Immature natural killer cell (primary cell): ENCODE measurements around the gene CRIP3. TPM values are rescaled to one million over a fixed set of nuclear protein-coding genes. Genes with fewer than 3 reads are reported as not detected.

Experiments used
- DNase-seq, 3 donors: peaks; one replicate each; pipeline ENCODE4 v3.0.0; 2022; ENCODE audit warnings: mixed read lengths in 1 of 3
- H3K27ac Mint-ChIP-seq, 6 donors: one replicate each; pipeline ENCODE4 v1.8.0; 2020; ENCODE audit warnings: mixed read lengths in 6 of 6, mild to moderate bottlenecking in 5 of 6, inconsistent platforms in 4 of 6, moderate library complexity in 3 of 6
- H3K27me3 Mint-ChIP-seq, 3 donors: one replicate each; pipeline ENCODE4 v1.8.0; 2020 to 2021; ENCODE audit warnings: low read depth in 3 of 3, mild to moderate bottlenecking in 3 of 3, mixed read lengths in 3 of 3, moderate library complexity in 3 of 3, inconsistent platforms in 1 of 3
- H3K36me3 Mint-ChIP-seq, 3 donors: one replicate each; pipeline ENCODE4 v1.8.0; 2020; ENCODE audit warnings: mixed read lengths in 3 of 3, inconsistent platforms in 2 of 3, mild to moderate bottlenecking in 2 of 3
- H3K4me1 Mint-ChIP-seq, 2 donors: one replicate each; pipeline ENCODE4 v1.8.0; 2020; ENCODE audit warnings: inconsistent platforms in 2 of 2, mild to moderate bottlenecking in 2 of 2, mixed read lengths in 2 of 2, moderate library complexity in 1 of 2
- H3K4me3 Mint-ChIP-seq, 5 donors: one replicate each; pipeline ENCODE4 v1.8.0; 2020; ENCODE audit warnings: mild to moderate bottlenecking in 5 of 5, mixed read lengths in 5 of 5, inconsistent platforms in 3 of 5, moderate library complexity in 3 of 5
- H3K9me3 Mint-ChIP-seq, 6 donors: one replicate each; pipeline ENCODE4 v1.8.0; 2020; ENCODE audit warnings: mild to moderate bottlenecking in 6 of 6, mixed read lengths in 6 of 6, inconsistent platforms in 4 of 6, moderate library complexity in 3 of 6
- polyA plus RNA-seq, 3 donors: library from polyadenylated mRNA; unstranded; fragments of 300-500 nt; fragmentation: Illumina TruSeq; gene quantifications; one replicate each; pipeline ENCODE4 v1.2.3, GENCODE V29; 2021

The CRIP3 gene
- polyA plus RNA-seq, 3 donors from 2014 or later: 0.26 to 1.3 (median 0.35) TPM

- peaks cover 0 to 5% (median 0%) of the 10 kb centered on the region in 3 donors for H3K36me3 Mint-ChIP-seq
- H3K4me3 Mint-ChIP-seq: peak overlapping the region; percentile 74 to 81 (median 81)
- DNase-seq: no peak
- no peaks in the 10 kb centered on the region for H3K9me3 Mint-ChIP-seq
- peaks cover 7 to 15% (median 10%) of the 10 kb centered on the region in 3 donors for H3K27me3 Mint-ChIP-seq
- H3K27ac Mint-ChIP-seq: no peak overlapping the region
- peaks cover 8 to 10% of the 10 kb centered on the region in 2 donors for H3K4me1 Mint-ChIP-seq
Observed at GRCh38 chr6:43268782-43269272, 39.8 kb downstream of the CRIP3 start.

GRCh38 chr6:43268355-43268700 is 40.3 kb downstream of the CRIP3 start:
- no peak for DNase-seq
- Mint-ChIP-seq H3K27me3 (peaks cover 7 to 18% (median 13%) of the 10 kb centered on the region in 3 donors), H3K4me3 (peak overlapping the region in 1 of 5 donors; percentile 81), H3K36me3 (peaks cover 0 to 5% (median 0%) of the 10 kb centered on the region in 3 donors), H3K4me1 (peaks cover 8 to 12% of the 10 kb centered on the region in 2 donors), H3K9me3 (no peaks in the 10 kb centered on the region), H3K27ac (no peak overlapping the region)

DNA sequence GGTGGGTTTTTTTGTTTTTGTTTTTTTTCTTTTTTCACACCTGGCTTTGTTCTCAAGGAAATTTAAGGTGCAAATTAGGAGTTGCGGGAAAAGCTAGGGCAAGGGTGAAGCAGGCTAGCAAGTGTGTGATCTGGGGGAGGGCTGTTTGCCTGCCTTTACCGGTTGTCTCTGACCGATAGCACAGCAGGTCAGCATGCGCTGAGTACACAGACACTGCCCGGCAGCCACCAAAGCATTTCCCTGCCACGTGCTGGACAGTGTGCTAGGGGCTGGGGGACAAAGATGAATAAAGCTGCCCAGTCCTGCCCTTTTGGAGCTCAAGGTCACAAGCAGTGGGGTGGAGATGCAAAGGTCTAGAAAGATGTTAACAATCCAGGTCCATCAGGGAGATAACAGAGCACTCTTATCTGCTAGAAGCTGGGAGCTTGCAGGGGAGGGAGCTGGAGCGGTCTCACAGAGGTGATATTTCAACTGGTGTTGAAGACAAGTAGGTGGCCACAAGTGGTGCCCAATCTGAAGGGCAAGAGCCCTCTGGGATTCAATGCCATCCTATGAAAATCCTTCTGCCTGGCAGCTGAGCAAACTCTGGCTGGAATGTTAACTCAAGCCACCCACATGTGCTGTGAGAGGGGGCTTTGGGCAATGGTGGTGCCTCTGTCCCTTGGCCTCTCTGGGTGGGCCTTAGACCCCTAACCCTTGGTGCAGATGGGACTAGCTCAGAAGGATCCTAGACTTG is 40.8 kb downstream of the CRIP3 start:
- no peak overlapping the region for H3K27ac Mint-ChIP-seq
- DNase-seq: no peak
- H3K4me1 Mint-ChIP-seq: peaks cover 8 to 12% of the 10 kb centered on the region in 2 donors
- H3K4me3 Mint-ChIP-seq: peak overlapping the region in 1 of 5 donors; percentile 7
- H3K9me3 Mint-ChIP-seq: no peaks in the 10 kb centered on the region
- H3K36me3 Mint-ChIP-seq: peaks cover 0 to 5% (median 0%) of the 10 kb centered on the region in 3 donors
- peaks cover 7 to 18% (median 13%) of the 10 kb centered on the region in 3 donors for H3K27me3 Mint-ChIP-seq

- Mint-ChIP-seq H3K27ac (no peak overlapping the region), H3K9me3 (no peaks in the 10 kb centered on the region), H3K36me3 (peaks cover 0 to 9% (median 0%) of the 10 kb centered on the region in 3 donors), H3K4me1 (peaks cover 8 to 12% of the 10 kb centered on the region in 2 donors), H3K27me3 (peaks cover 7 to 15% (median 11%) of the 10 kb centered on the region in 3 donors), H3K4me3 (no peak overlapping the region)
- DNase-seq: no peak
Observed at GRCh38 chr6:43265564-43265963, 43.1 kb downstream of the CRIP3 start.

DNA sequence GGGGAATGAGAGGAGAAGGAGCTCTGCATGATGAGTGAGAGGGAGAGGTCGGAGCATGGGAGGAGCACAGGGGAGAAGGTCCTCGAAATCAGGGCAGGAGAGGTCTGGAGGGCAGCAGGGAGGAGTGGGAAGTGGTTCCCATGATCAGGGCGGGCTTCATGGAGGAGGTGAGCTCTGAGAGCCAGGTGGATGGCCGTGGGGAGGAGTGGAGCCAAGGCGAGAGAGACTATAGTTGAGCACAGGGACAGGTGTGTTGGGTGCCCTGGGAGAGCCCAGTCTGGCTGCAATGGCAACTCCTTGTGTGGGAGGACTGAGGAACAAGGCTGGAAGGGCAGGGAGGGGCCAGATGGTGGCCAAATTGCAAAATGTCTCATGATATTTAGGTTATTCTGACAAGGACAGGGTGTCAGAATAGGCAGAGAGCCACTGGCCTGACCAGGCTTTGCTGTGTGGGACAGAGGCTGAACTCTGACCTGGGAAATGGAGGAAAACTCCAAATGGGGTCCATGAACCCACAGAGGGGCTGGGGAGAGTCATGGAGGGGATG is 44.0 kb downstream of the CRIP3 start:
- Mint-ChIP-seq H3K4me3 (no peak overlapping the region), H3K27ac (no peak overlapping the region), H3K36me3 (peaks cover 0 to 9% (median 0%) of the 10 kb centered on the region in 3 donors), H3K9me3 (no peaks in the 10 kb centered on the region), H3K27me3 (peaks cover 5 to 11% (median 9%) of the 10 kb centered on the region in 3 donors), H3K4me1 (peaks cover 8 to 9% of the 10 kb centered on the region in 2 donors)
- no peak for DNase-seq

GRCh38 chr6:43263314-43264178 is 45.1 kb downstream of the CRIP3 start:
- peak overlapping the region in 1 of 6 donors; percentile 18 for H3K27ac Mint-ChIP-seq
- no peaks in the 10 kb centered on the region for H3K9me3 Mint-ChIP-seq
- peaks cover 3 to 7% (median 7%) of the 10 kb centered on the region in 3 donors for H3K27me3 Mint-ChIP-seq
- no peak overlapping the region for H3K4me3 Mint-ChIP-seq
- peaks cover 0 to 4% of the 10 kb centered on the region in 2 donors for H3K4me1 Mint-ChIP-seq
- DNase-seq: peak; percentile 58 to 65 (median 63)
- H3K36me3 Mint-ChIP-seq: peaks cover 0 to 9% (median 0%) of the 10 kb centered on the region in 3 donors

DNA sequence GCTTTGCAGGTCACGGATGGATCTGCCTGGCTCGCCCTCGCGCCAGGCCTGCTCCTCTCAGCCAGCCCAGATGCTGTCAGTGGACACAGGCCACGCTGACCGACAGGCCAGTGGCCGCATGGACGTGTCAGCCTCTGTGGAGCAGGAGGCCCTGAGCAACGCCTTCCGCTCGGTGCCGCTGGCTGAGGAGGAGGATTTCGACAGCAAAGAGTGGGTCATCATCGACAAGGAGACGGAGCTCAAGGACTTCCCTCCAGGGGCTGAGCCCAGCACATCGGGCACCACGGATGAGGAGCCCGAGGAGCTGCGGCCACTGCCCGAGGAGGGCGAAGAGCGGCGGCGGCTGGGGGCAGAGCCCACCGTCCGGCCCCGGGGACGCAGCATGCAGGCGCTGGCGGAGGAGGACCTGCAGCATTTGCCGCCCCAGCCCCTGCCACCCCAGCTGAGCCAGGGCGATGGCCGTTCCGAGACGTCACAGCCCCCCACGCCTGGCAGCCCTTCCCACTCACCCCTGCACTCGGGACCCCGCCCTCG is 45.8 kb downstream of the CRIP3 start:
- Mint-ChIP-seq H3K36me3 (peaks cover 0 to 9% (median 0%) of the 10 kb centered on the region in 3 donors), H3K4me3 (no peak overlapping the region), H3K27me3 (peaks cover 1 to 7% (median 7%) of the 10 kb centered on the region in 3 donors), H3K4me1 (peaks cover 0 to 4% of the 10 kb centered on the region in 2 donors), H3K27ac (no peak overlapping the region), H3K9me3 (no peaks in the 10 kb centered on the region)
- no peak for DNase-seq

DNA sequence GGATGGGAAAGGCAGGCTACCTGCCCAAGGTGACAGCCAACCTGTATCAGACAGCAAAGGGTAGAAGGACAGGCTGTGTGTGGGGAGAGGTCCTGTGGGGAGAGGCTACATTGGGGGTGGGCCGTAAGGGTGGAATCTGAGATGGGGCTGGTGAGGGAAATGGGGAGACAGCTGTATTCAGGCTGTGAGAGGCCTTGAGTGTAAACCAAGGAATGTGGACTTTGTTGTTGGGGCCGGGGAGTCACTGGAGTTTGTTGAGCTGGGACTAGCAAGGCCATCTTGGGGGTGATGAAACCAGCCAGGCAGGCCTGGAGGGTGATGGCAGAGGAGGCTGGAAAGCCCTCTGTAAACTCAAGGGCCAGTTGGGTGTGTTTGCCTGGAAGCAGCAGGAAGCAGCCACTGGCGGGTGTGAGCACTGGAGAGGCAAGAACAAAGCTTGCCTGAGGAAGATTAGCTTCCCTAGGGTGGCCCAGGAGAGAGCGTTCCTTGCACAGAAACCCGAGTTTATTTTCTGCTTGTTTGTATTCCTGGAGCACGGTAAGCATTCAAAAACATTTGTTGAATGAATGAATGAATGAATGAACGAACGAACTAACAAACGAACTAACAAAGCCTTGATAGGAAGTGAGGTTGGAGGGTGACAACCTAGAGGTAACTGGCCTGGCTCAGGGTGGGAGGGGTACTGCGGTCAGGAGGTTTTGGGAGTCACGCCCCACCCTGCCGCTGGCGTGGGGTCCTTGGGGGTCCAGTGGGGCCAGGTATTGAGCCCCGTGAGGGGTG is 46.4 kb downstream of the CRIP3 start:
- H3K27ac Mint-ChIP-seq: peak overlapping the region in 1 of 6 donors; percentile 59
- no peak for DNase-seq
- no peaks in the 10 kb centered on the region for H3K9me3 Mint-ChIP-seq
- peaks cover 5 to 7% (median 5%) of the 10 kb centered on the region in 3 donors for H3K27me3 Mint-ChIP-seq
- peaks cover 0 to 4% of the 10 kb centered on the region in 2 donors for H3K4me1 Mint-ChIP-seq
- H3K36me3 Mint-ChIP-seq: peaks cover 0 to 4% (median 0%) of the 10 kb centered on the region in 3 donors
- H3K4me3 Mint-ChIP-seq: no peak overlapping the region

GRCh38 chr6:43261198-43261597 is 47.4 kb downstream of the CRIP3 start:
- no peaks in the 10 kb centered on the region for H3K9me3 Mint-ChIP-seq
- H3K4me1 Mint-ChIP-seq: peaks cover 0 to 4% of the 10 kb centered on the region in 2 donors
- DNase-seq: no peak
- H3K4me3 Mint-ChIP-seq: no peak overlapping the region
- H3K27ac Mint-ChIP-seq: no peak overlapping the region
- peaks cover 5 to 7% (median 6%) of the 10 kb centered on the region in 3 donors for H3K27me3 Mint-ChIP-seq
- peaks cover 0 to 4% (median 0%) of the 10 kb centered on the region in 3 donors for H3K36me3 Mint-ChIP-seq

DNA sequence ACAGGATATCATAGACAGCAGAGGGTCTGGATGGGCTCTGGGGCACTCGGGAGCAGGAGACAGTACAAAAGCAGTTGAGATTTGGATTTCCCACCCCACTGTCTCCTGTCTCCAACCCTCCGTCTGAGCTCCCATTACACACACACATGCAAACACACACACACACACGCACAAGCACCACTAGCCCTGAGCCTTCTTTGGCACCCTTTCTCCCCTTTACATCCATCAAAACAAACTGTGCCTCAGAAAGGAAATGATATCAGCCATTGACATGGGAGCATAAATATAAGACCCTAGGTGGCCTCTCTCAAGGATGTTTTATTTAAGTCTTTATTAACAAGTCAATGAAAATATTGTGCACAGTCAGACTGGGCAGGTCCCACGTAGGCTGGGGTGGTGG is 47.8 kb downstream of the CRIP3 start:
- H3K36me3 Mint-ChIP-seq: peaks cover 0 to 5% (median 0%) of the 10 kb centered on the region in 3 donors
- H3K4me3 Mint-ChIP-seq: no peak overlapping the region
- H3K9me3 Mint-ChIP-seq: no peaks in the 10 kb centered on the region
- DNase-seq: no peak
- H3K27ac Mint-ChIP-seq: peak overlapping the region in 1 of 6 donors; percentile 27
- H3K4me1 Mint-ChIP-seq: peaks cover 0 to 4% of the 10 kb centered on the region in 2 donors
- H3K27me3 Mint-ChIP-seq: peaks cover 6 to 7% (median 7%) of the 10 kb centered on the region in 3 donors

- Mint-ChIP-seq H3K4me1 (peaks cover 0 to 4% of the 10 kb centered on the region in 2 donors), H3K4me3 (no peak overlapping the region), H3K27ac (no peak overlapping the region), H3K9me3 (no peaks in the 10 kb centered on the region), H3K27me3 (peaks cover 7 to 9% (median 7%) of the 10 kb centered on the region in 3 donors), H3K36me3 (peaks cover 0 to 6% (median 0%) of the 10 kb centered on the region in 3 donors)
- no peak for DNase-seq
Observed at GRCh38 chr6:43258807-43259686, 49.6 kb downstream of the CRIP3 start.

- Mint-ChIP-seq H3K4me3 (no peak overlapping the region), H3K36me3 (peaks cover 0 to 6% (median 0%) of the 10 kb centered on the region in 3 donors), H3K27ac (no peak overlapping the region), H3K4me1 (no peaks in the 10 kb centered on the region), H3K27me3 (peaks cover 4 to 12% (median 5%) of the 10 kb centered on the region in 3 donors), H3K9me3 (no peaks in the 10 kb centered on the region)
- DNase-seq: no peak
Observed at GRCh38 chr6:43258180-43258579, 50.4 kb downstream of the CRIP3 start.
